WERI-Rb-1 (cell line): ENCODE measurements around the gene OR51F2.
"Not testable (repeated sequence)": the region's sequence is repeated elsewhere in the genome, so short reads cannot be mapped to it uniquely, and the experiment has no call there.

ENCODE experiments used
- DNase-seq: peaks from one replicate; pipeline ENCODE4 v3.0.0-alpha.2; 2020
- H3K27ac ChIP-seq: fragments of 250-450 bp; sonication (Bioruptor Pico); 2 replicates; pipeline ENCODE4 v1.5.1; 2020; ENCODE audit warnings: mild to moderate bottlenecking, moderate library complexity
- H3K27me3 ChIP-seq: fragments of 250-450 bp; sonication (Bioruptor Pico); 2 replicates; pipeline ENCODE4 v1.5.1; 2021; ENCODE audit warnings: mild to moderate bottlenecking, low read depth, moderate library complexity; ENCODE audit not compliant: insufficient read depth, severe bottlenecking
- H3K36me3 ChIP-seq: fragments of 250-450 bp; sonication (Bioruptor Pico); 2 replicates; pipeline ENCODE4 v1.5.1; 2020; ENCODE audit warnings: mild to moderate bottlenecking, moderate library complexity
- H3K4me3 ChIP-seq: 2 replicates; pipeline ENCODE4 v1.5.1; 2011; ENCODE audit warnings: low read depth, mild to moderate bottlenecking, control low read depth, low read length
- H3K9me3 ChIP-seq: fragments of 250-450 bp; sonication (Bioruptor Pico); 2 replicates; pipeline ENCODE4 v1.5.1; 2021; ENCODE audit warnings: mild to moderate bottlenecking, moderate library complexity; ENCODE audit not compliant: severe bottlenecking
- CTCF ChIP-seq: IDR thresholded peaks from 2 replicates; pipeline ENCODE4 v1.5.1; 2011; ENCODE audit warnings: low read depth, mild to moderate bottlenecking, control low read depth, inconsistent platforms, low read length

Gene OR51F2

GRCh38 chr11:4821021-4821420 lies at the start of gene OR51F2:
Gene OR51F2, plus strand, starts transcription at chr11:4821321. Its CDS starts 101 bp downstream, at chr11:4821422.
- no peak for DNase-seq
- Histone ChIP-seq H3K9me3 (no peaks in the 10 kb centered on the region), H3K27ac (no peak within 1 kb of the TSS), H3K36me3 (no peaks in the 10 kb centered on the region), H3K27me3 (peaks cover 50% of the 10 kb centered on the region), H3K4me3 (no peak within 1 kb of the TSS)
- no peak for TF ChIP-seq CTCF

- H3K4me3 ChIP-seq = no peak overlapping the region
- H3K9me3 ChIP-seq = no peaks in the 10 kb centered on the region
- no peak for DNase-seq
- H3K36me3 ChIP-seq = no peaks in the 10 kb centered on the region
- no peak overlapping the region for H3K27ac ChIP-seq
- peaks cover 19% of the 10 kb centered on the region for H3K27me3 ChIP-seq
- TF ChIP-seq CTCF = no peak
Observed at GRCh38 chr11:4782454-4782853, 38.7 kb upstream of the OR51F2 start.

GRCh38 chr11:4797206-4797605 lies 23.9 kb upstream of the OR51F2 start:
- no peak for DNase-seq
- Histone ChIP-seq H3K27ac (no peak overlapping the region), H3K4me3 (no peak overlapping the region), H3K9me3 (no peaks in the 10 kb centered on the region), H3K36me3 (no peaks in the 10 kb centered on the region), H3K27me3 (peaks cover 56% of the 10 kb centered on the region)
- TF ChIP-seq CTCF = no peak

GRCh38 chr11:4798427-4799183 lies 22.5 kb upstream of the OR51F2 start:
- no peak overlapping the region for H3K4me3 ChIP-seq
- TF ChIP-seq CTCF = no peak
- no peaks in the 10 kb centered on the region for H3K36me3 ChIP-seq
- no peak for DNase-seq
- H3K27ac ChIP-seq = no peak overlapping the region
- H3K27me3 ChIP-seq = peaks cover 51% of the 10 kb centered on the region
- H3K9me3 ChIP-seq = no peaks in the 10 kb centered on the region

GRCh38 chr11:4801316-4801715 lies 19.8 kb upstream of the OR51F2 start:
- H3K9me3 ChIP-seq, DNase-seq, H3K4me3 ChIP-seq, H3K27ac ChIP-seq, H3K36me3 ChIP-seq: not testable (repeated sequence)
- peaks cover 48% of the 10 kb centered on the region for H3K27me3 ChIP-seq

- no peaks in the 10 kb centered on the region for H3K36me3 ChIP-seq
- no peaks in the 10 kb centered on the region for H3K9me3 ChIP-seq
- no peak for TF ChIP-seq CTCF
- H3K27ac ChIP-seq = no peak within 1 kb of the TSS
- peaks cover 46% of the 10 kb centered on the region for H3K27me3 ChIP-seq
- no peak for DNase-seq
- H3K4me3 ChIP-seq = no peak within 1 kb of the TSS
Observed at GRCh38 chr11:4804280-4804679, 16.8 kb upstream of the OR51F2 start, which contains the start of gene OR52R1. Gene OR52R1, minus strand, starts transcription at chr11:4804380. Its CDS starts 0 bp downstream, at chr11:4804380.
